Suprapubic skin (tissue), 3 donors: Measurements from ENCODE around the gene VGLL1.

Source experiments
- POLR2A ChIP-seq, 2 donors: fragments of 450-650 bp; IDR thresholded peaks; one replicate each; pipeline ENCODE4 v1.6.1; 2017; ENCODE audit warnings: antibody characterized with exemption in 2 of 2, mild to moderate bottlenecking in 2 of 2, moderate library complexity in 2 of 2
- TF ChIP-seq, protein P1 (sequence below), 2 donors: fragments of 200-600 bp in 1 of 2; fragments of 450-650 bp in 1 of 2; sonication (generic) in 1 of 2; IDR thresholded peaks; one replicate each; pipeline ENCODE4 v1.5.1; 2016 to 2019; ENCODE audit warnings: antibody characterized with exemption in 2 of 2, mild to moderate bottlenecking in 1 of 2, moderate library complexity in 1 of 2

DNA sequence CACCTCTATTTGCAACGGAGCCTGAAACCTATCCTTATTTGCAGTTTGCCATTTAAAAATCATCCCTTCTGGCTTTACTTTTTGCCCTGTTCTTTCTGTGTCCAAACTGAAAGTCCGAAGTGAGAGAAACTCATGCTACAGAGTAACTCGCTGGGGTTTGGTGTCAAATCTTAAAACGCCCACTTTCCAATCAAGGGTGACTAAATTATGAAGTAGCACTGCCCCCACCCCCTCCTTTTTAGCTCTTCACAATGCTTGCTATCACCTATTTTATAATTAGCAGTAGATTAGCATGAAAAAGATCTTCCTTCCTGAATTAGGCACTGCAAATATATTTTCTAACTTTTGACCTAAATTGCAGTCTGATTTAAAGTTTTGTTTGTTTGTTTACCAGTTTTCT, 52.5 kb downstream of the VGLL1 start:
- TF ChIP-seq POLR2A (IDR thresholded peaks at IDR 0.05) = no peak
- TF ChIP-seq, protein P1, sequence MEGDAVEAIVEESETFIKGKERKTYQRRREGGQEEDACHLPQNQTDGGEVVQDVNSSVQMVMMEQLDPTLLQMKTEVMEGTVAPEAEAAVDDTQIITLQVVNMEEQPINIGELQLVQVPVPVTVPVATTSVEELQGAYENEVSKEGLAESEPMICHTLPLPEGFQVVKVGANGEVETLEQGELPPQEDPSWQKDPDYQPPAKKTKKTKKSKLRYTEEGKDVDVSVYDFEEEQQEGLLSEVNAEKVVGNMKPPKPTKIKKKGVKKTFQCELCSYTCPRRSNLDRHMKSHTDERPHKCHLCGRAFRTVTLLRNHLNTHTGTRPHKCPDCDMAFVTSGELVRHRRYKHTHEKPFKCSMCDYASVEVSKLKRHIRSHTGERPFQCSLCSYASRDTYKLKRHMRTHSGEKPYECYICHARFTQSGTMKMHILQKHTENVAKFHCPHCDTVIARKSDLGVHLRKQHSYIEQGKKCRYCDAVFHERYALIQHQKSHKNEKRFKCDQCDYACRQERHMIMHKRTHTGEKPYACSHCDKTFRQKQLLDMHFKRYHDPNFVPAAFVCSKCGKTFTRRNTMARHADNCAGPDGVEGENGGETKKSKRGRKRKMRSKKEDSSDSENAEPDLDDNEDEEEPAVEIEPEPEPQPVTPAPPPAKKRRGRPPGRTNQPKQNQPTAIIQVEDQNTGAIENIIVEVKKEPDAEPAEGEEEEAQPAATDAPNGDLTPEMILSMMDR (IDR thresholded peaks at IDR 0.05) = no peak
